Right ventricle myocardium inferior (tissue), 1 donor: ENCODE data around the gene ZFPM1. TPM values are rescaled to one million over a fixed set of nuclear protein-coding genes. Genes with fewer than 3 reads are reported as not detected.
"Not testable (repeated sequence)": the region's sequence is repeated elsewhere in the genome, so short reads cannot be mapped to it uniquely, and the experiment has no call there.

Source experiments
- ATAC-seq: fragments of 200-7000 bp; cut with Tn5 transposase; one replicate; pipeline ENCODE4 v1.9.1; 2020; ENCODE audit warnings: mild to moderate bottlenecking, moderate library complexity
- DNase-seq: peaks from one replicate; pipeline ENCODE4 v3.0.0; 2021; ENCODE audit errors: missing footprints
- intact Hi-C: fragments of 100-400 bp; cut with DNase I; formaldehyde crosslinking; loops from one replicate; pipeline ENCODE4 v1.11.0; 2022
- long read RNA-seq: library from polyadenylated mRNA; unstranded; transcript quantifications from one replicate; pipeline ENCODE4 v2.0.0, GENCODE V29; 2021
- total RNA-seq: library from RNA; stranded (reverse); fragmentation: NEBNext Ultra II Directional; extraction: Animal tissue kit (Norgen Biotek cat#: 25700); gene quantifications from one replicate; pipeline ENCODE4 v1.2.1, GENCODE V29; 2021
- donor health status: DM: no; HTN: yes; CAD: no; lungs with severe emphysema.

ZFPM1 gene
- 4.1 TPM for total RNA-seq
- long read RNA-seq, partial matches to known transcripts = 0 of 13 reads
- long read RNA-seq, other reads (novel, unspliced or antisense) = 13 of 13 reads

DNA sequence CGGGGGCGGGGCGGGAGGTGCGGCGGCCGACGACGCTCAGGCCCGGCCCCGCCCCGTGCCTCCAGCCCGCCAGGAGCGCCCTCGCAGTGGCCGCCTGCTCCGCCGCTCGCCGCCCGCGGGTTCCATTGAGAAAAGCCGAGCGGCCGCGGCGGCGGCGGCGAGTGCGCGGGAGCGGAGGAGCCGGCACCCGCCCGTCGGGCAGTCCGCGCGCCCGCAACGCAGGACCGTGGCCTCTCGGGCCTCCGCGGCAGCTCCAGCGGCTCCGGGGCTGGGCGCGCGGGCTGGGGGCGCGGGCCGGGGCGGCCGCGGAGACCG, at the start of gene ZFPM1:
Gene ZFPM1 (plus strand): TSS at position 64 of the 315 bp plus-strand sequence. CDS start 359 bp downstream, outside the sequence.
- ATAC-seq = no peak
- intact Hi-C loops = no loop called here
- no peak for DNase-seq

DNA sequence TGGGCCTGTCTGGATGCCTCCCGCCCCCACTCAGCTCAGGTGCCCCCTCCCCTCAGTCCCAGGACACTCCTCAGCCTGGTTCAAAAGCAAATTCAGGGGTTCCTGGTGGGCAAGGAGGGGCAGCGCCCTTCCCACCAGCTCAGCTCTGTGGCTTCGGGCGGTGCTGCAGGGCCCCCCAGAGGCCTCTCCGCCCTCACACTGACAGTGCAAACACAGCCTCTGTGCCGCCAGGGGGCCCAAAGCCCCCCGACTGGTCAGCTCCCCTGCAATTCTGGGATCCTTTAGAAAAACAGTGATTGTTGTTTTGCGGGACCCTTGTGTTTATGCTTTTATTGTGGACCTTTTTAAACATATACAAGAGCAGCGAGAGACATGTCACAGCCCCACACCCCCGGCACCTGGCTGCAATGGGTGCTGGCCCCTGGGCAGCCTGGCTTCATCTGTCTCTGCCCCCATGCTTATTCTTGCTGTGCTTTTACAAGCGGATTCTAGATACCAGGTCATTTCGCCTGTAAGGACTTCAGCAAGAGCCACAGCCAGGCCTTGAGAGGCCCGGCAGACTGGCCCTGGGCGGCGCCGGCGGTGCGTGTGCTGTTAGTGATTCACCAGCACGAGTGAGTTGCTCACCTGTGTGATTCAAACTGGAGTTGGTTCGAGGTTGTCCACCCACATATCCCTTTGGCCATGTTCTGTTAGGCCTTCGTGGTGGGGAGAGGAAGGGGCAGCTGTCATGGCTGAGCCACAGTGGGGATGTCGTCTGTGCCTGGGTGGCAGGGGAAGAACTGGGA, 49.1 kb upstream of the ZFPM1 start:
- intact Hi-C loops = no loop called here
- ATAC-seq = no peak
- no peak for DNase-seq

DNA sequence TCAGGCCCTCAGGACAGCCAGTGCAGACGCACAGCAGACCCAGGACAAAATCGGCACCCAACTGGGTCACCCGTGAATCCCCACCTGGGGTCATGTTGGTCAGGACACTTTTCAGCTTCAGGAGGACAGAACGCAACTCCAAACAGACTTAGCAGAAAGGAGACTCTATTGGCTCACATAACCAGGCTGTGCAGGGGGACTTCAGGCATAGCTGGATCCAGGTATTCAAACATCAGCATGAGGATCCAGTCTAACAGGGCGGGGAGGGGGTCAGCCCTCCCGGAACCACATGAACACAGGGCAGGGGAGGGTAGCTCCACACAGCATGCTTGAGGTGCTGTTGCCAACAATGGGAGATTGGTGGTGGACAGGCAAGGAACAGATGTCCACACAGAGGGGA, 48.3 kb upstream of the ZFPM1 start:
- intact Hi-C loops = no loop called here
- no peak for ATAC-seq
- DNase-seq = no peak

DNA sequence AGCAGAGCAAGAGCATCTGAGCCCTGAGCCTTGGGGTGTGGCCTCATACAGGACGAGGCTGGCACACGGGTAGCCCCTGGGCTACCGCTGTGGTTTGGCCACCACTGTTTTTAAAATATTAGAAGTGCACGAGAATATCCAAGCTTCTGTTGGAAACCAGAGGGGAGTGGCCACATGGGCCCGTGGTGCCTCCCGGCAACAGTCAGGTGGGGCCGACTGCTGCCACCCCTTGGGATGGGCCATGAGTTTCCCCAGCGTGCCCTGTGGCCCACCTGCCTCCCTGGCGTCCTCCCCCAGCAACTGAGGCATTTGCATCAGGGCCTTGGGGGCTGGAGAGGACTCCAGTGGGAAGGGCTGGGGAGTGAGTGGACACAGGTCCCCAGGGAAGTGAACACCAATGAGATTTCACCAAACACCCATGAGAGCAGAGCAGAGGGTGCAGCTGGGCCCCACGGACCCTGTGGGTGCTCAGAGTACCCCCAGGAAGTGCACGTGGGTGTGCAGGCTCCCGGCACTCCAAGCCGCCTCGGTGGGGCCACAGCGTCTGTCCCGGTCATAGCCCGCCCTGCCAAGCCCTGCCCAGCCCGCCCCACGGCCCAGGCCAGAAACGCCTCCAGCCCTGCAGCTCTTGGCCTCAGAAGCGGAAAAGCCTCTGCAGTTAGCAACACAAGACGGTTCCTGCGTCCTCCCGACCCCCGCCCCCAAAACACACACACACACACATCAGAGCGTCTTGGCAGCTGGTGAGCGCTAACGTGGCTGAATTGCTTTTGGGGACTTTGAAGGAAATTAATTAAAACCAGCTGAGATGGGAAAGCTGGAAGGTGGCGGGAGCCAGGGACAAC, 47.6 kb upstream of the ZFPM1 start:
- intact Hi-C loops = no loop called here
- ATAC-seq (peak; percentile 32), DNase-seq (no peak)

DNA sequence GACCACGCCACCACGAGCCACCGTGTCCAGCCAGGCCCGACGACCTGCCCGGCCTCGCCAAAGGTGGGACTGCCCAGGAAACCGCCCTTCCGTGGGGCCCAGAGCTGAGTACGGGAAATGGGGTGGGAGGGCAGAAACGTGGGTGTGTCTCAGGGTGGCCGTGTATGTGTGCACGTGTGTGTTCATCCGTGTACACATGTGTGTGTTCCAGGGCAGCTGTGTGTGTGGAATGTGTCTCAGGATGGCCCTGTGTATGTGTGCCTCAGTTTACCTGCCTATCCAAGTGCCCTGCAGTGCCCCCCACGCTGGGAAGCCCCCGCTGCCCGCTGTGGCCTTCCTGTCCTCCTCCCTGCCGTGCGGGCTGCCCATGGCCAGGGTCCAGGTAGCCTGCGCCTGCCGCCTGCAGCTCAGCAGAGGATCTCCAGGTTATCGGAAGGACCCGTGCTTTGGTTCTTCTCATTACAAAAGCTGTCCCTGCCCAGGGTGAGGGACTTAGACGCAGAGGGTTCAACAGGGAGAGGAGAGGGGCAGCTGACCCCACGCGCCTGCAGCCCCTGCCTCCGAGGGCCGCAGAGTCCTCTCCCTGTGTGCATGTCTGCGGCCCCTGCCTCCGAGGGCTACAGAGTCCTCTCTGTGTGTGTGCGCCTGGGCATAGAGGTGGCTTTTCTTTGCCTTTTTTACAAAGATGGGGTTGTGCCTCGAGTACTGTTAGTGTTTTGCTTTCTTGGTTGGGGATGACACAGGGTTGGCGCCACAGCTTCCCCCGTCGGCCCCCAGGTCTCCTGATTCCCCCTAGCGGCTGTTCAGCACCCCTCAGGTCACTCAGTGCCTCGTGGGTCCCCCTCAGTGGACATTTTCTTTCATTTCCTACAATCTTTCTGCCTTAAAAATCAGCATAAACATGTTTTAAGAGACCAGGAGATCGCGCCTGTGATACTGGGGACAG, 46.7 kb upstream of the ZFPM1 start:
- intact Hi-C loops = no loop called here
- DNase-seq = no peak
- no peak for ATAC-seq

DNA sequence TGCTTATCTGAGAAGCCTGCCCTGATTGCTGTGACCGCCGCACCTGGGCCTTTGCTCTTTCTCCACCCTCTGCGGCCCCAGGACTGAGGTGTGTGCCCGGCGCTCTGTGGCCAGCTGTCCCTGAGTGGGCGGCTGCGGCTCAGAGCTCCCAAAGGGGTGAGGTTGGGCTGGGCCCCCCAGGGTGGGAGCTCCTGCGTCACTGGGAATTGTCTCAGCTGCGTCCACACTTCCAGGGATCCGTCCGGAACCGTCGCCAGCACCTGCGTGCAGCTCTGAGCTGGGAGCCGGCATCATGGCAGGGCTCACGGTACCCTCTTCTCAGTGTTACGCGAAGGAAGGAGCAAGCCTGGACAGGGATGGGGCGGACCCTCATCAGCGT, 46.0 kb upstream of the ZFPM1 start:
- no peak for DNase-seq
- intact Hi-C loops = no loop called here

DNA sequence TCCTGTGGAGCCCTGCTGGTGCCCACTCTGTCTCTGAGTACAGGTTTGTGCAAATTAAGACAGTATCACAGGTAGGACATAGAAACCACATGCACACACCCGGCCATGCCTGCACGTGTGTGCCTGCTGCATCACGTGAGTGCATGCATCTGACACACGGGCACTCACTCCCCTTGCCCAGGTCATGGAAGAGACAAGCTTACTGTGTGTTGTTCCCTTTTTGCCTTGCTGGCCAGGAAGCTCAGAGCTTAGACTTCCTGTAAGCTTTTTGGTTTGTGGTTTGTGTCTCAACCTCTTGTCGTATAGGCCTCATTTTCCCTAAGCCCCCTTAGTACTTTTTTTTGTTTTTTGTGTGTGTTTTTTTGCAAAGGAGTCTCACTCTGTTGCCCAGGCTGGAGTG, 45.3 kb upstream of the ZFPM1 start:
- intact Hi-C loops = no loop called here
- ATAC-seq = no peak
- no peak for DNase-seq

More for the DNA sequence above, 46.0 kb upstream of the ZFPM1 start:
- ATAC-seq = no peak

DNA sequence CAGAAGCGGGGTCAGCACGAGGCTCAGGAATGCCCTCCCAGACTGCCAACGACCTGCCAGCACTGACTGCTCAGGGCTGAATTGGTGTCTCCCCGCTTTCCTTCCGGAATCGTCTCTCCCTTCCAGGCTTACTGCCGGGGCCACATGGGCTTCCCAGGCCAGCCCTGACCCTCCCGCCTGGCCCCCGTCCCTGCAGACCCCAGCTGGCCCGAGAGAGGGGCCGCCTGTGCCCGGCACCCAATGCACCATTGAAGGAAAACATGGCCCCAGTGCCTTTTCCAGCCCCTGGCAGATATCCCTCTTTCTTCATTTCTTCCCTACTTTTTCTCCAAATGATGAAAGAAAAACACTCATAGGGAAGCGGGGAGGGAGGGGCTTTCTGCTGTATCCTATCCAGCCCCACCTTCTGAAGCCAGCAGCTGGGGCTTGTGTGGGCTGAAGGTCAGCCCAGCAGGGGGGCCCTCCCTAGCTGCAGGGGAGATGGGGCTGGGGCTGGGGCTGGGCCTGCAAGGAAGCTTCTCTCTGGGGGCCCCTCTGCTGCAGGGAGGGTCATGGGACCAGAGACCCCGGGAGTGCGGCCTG, 44.4 kb upstream of the ZFPM1 start:
- intact Hi-C loops = no loop called here

DNA sequence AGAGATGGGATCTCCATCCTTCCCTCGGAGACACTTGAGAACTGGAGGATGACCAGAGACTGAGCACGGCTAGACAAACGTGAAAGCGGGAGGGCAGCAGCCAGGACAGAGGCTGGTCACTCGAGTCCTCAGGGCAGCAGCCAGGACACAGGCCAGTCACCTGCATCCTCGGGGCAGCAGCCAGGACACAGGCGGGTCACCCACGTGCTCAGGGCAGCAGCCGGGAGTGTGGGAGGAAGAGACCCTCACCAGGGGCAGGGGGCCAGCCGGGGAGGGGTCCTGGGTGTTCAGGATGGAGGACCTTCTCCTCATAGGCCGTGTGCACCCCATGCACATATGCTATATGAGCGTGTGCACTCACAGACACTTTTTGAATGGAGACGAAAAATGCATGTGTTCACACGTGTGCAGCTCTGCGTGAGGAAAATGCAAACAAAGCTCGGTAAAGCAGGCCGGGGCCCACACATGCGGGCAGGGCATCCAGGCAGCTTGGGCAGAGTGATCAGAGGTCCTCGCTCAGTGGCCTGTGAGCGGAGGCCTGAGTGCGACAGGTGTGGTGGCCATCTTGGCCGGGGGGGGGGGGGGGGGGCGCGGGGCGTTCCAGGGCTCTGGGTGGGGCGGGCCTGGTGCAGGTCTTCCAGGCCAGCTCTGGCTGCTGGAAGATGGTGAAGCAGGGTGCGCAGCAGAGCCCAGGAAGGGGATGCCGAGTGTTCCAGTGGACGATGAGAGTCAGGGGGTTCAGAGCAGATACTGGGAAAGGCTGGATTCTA, 43.6 kb upstream of the ZFPM1 start:
- DNase-seq (no peak), ATAC-seq (no peak)
- intact Hi-C loops = no loop called here

More for the DNA sequence above, 44.4 kb upstream of the ZFPM1 start:
- ATAC-seq (no peak), DNase-seq (no peak)

DNA sequence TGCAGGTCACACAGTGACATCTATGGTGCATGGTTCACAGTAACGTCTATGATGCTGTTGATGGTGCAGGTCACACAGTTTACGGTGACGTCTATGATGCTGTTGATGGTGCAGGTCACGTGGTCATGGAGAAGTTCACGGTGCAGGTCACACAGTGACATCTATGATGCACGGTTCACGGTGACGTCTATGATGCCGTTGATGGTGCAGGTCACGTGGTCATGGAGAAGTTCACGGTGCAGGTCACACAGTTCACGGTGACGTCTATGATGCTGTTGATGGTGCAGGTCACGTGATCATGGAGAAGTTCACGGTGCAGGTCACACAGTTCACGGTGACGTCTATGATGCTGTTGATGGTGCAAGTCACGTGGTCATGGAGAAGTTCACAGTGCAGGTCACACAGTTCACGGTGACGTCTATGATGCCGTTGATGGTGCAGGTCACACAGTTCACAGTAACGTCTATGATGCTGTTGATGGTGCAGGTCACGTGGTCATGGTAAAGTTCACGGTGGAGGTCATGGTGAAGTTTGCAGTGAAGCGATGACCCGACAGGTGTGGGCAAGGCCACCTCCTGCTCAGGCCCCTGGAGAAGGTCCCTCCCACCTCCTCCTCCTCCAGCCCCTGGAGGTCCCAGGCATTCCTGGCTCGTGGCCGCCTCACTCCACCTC, 42.6 kb upstream of the ZFPM1 start:
- intact Hi-C loops, DNase-seq, ATAC-seq: not testable (repeated sequence)

DNA sequence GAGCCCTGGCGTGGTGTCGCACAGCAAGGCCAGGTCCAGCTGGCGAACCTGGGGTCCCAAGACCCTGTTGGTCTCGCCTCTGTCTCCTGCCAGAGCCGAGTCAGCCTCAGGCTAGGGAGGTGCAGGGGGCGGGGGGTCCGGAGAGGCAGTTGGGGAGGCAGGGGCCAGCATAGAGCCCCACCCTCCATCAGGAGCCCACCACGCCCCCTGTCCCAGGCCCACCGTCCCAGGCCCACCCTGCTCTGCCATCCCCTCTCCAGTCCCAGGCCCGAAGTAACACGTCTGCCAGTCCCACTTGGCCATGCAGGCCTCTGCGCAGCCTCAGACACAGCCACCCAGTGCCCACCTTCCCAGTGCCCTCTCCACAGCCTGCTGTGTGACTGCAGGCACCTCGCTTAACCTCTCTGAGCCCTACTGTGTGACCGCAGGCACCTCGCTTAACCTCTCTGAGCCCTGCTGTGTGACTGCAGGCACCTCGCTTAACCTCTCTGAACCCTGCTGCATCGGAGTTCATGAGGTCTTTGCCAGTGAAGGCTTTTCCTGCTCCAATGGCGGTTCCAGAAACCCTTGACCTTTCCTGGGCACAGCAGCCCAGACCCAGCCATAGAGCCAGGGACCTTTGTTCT, 41.0 kb upstream of the ZFPM1 start:
- ATAC-seq = no peak
- no peak for DNase-seq
- intact Hi-C loops = no loop called here

DNA sequence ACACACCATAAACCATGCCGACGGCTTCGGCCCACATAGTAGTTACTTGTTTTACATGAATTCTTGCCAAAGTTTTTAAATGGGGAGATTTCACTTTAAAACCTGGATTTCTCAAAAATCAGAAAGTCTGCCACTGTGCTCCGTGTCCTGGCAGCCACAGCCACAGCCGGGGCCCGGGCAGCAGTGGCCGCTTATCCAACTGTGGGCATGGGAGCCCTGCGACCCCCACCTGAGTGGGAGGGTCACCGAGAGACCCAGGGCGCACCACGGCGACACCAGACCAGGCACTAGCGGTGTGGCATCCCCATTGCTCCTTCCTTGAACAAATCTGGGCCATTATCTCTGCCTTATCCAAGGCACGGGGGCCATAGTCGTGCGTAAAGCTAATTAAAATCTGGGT, 40.3 kb upstream of the ZFPM1 start:
- DNase-seq = no peak
- ATAC-seq = no peak
- intact Hi-C loops = no loop called here

DNA sequence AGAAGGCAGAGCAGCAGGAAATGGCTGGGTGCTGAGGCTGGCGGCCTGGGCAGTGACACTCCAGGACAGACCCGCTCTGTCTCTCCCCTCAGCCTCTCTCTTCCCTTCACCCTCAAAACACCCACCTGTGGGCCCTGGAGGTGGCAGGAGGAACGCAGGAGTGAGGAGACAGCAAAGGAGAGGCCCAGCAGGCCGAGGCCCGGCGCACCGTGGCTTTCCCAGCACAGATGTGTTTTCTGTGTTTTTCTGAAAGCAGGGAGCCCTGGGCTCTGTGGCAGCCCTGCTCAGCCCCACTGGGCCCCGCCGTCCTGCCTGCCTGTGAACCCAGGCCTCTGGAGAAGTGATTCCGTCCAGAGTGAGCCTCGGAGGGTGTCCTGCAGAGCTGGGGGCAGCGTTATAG, 39.8 kb upstream of the ZFPM1 start:
- intact Hi-C loops = no loop called here
- ATAC-seq = no peak
- DNase-seq = no peak

DNA sequence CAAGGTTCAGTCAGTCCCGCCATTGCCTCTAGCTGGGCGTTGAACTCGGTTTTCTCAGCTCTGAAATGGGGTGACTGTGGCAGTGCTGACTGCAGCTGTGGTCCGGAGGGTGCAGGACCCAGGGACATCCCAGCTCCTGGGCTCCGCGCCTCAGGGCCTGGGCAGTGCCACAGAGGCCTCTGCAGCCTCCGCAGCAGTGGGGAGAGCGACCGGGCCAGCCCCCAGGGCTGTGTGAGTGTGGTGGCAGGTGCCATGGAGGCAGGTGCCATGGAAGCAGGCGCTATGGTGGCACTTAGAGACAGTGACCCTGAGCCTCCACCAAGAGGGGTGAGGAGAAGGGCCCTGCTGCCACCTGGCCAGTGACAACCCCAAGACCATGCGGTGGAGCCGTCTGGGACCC, 39.4 kb upstream of the ZFPM1 start:
- ATAC-seq (no peak), DNase-seq (no peak)
- intact Hi-C loops = no loop called here

DNA sequence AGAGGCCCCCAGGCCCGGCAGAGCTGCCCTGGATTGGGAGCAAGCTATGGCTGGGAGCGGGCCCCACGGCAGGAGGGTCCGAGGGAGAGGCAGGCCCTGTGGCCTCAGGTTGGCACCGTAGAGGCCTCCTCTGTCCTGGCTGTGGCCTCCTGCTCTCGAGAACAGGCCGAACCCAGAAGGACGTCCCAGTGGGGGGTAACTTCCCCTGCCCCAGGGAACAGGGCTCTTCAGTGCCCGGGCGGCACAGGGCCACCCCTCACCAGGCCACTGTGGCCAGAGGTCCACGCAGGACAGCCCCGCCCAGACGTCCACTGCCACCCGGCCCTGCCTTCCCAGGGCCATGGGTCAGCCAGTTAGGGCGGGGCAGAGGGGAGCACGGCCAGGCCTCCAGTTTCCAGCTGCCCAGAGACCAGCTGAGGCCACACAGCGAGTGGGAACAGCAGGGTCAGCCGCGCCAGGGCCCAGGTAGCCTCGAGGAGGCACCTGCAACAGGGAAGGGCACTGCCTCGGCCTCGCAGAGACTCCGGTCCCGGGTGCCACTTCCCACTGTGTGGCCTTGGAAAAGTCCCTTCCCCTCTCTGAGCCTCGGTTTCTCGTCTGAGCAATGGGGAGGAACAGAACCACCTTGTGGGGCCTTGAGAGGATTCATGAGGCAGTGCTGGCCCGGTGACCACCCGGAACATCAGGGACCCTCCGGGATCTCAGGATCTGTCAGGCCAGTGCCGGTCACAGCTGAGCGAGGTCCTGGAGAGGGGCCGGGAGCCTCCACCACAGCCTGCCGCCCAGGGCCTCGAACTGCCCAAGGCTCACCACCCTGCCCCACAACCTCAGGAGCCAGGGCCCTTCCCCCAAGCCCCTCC, 38.3 kb upstream of the ZFPM1 start:
- ATAC-seq (no peak), DNase-seq (no peak)
- intact Hi-C loops = no loop called here

DNA sequence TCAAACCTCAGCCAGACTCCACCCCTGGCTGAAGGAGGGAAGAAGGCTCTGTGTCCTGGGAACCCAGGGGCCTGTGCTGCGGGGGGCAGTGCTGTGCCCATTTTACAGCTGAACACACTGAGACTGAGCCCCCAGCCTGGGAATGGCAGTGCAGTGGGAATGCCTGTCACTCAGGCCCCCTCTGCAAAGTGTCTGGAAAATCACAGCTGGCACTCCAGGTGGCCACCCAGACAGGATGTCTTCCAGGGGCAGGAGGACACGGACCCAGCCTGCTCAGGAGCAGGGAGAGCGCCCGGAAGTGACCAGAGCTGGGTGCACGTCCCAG, 37.7 kb upstream of the ZFPM1 start:
- intact Hi-C loops = no loop called here
- ATAC-seq = no peak

More for the DNA sequence above, 37.7 kb upstream of the ZFPM1 start:
- no peak for DNase-seq
